ENCODE measurements around the gene AMMECR1. TPM values are rescaled to one million over a fixed set of nuclear protein-coding genes. Genes with fewer than 3 reads are reported as not detected.
"Not testable (repeated sequence)": the region's sequence is repeated elsewhere in the genome, so short reads cannot be mapped to it uniquely, and the experiment has no call there.

AMMECR1 gene
- total RNA-seq, 4 donors from 2014 or later = 1.7 to 2.5 (median 1.9) TPM

GRCh38 chrX:110156167-110156754 is 161.6 kb downstream of the AMMECR1 start:
- no peak for DNase-seq (ENCODE audit: extremely low spot score)
- no peaks in the 10 kb centered on the region for H3K9me3 ChIP-seq
- H3K36me3 ChIP-seq = no peaks in the 10 kb centered on the region
- H3K27ac ChIP-seq (replicated peaks in 1 of 4) = no peak overlapping the region
- no peak overlapping the region for H3K4me3 ChIP-seq
- peaks cover 0 to 7% (median 2%) of the 10 kb centered on the region in 4 donors for H3K4me1 ChIP-seq
- H3K27me3 ChIP-seq = no peaks in the 10 kb centered on the region
- 51% methylated on average over 6 of the region's 6 CpGs for WGBS
- no peak for TF ChIP-seq POLR2A (IDR thresholded peaks at IDR 0.05; ENCODE audit: low read depth)
- TF ChIP-seq POLR2AphosphoS5 (IDR thresholded peaks at IDR 0.05) = no peak
- TF ChIP-seq CTCF (IDR thresholded peaks at IDR 0.05) = peak; percentile 31 to 56 (median 50)
- intact Hi-C loops (cut with DNase I) = no loop called here

- Histone ChIP-seq H3K27ac (replicated peaks in 1 of 4) (no peak overlapping the region), H3K27me3 (no peaks in the 10 kb centered on the region), H3K36me3 (no peaks in the 10 kb centered on the region), H3K4me3 (no peak overlapping the region), H3K9me3 (no peaks in the 10 kb centered on the region), H3K4me1 (peaks cover 0 to 2% (median 1%) of the 10 kb centered on the region in 4 donors)
- no peak for DNase-seq (ENCODE audit: extremely low spot score)
- TF ChIP-seq POLR2A (IDR thresholded peaks at IDR 0.05; ENCODE audit: low read depth) (no peak), EP300 (IDR thresholded peaks at IDR 0.05) (no peak), POLR2AphosphoS5 (IDR thresholded peaks at IDR 0.05) (no peak), CTCF (IDR thresholded peaks at IDR 0.05) (no peak)
- intact Hi-C loops (cut with DNase I) = no loop called here
- 60% methylated on average over 1 of the region's 1 CpG for WGBS
These were observed 162.1 kb downstream of the AMMECR1 start for GRCh38 chrX:110155759-110156158.

- WGBS = 82% methylated on average over 4 of the region's 5 CpGs
- intact Hi-C loops (cut with DNase I); H3K36me3 ChIP-seq; DNase-seq (ENCODE audit: extremely low spot score); H3K9me3 ChIP-seq; H3K27ac ChIP-seq (replicated peaks in 1 of 4); H3K4me1 ChIP-seq; H3K4me3 ChIP-seq; H3K27me3 ChIP-seq: not testable (repeated sequence)
These were observed 163.6 kb downstream of the AMMECR1 start for GRCh38 chrX:110154328-110154727.

GRCh38 chrX:110153896-110154295 is 164.0 kb downstream of the AMMECR1 start:
- Histone ChIP-seq H3K4me1 (no peaks in the 10 kb centered on the region), H3K27me3 (no peaks in the 10 kb centered on the region), H3K4me3 (no peak overlapping the region), H3K9me3 (no peaks in the 10 kb centered on the region), H3K36me3 (no peaks in the 10 kb centered on the region), H3K27ac (replicated peaks in 1 of 4) (no peak overlapping the region)
- no peak for TF ChIP-seq EP300 (IDR thresholded peaks at IDR 0.05)
- no peak for DNase-seq (ENCODE audit: extremely low spot score)
- intact Hi-C loops (cut with DNase I) = no loop called here
- WGBS = 76% methylated on average over 2 of the region's 2 CpGs

- WGBS = 84% methylated on average over 2 of the region's 2 CpGs
- TF ChIP-seq POLR2AphosphoS5 (IDR thresholded peaks at IDR 0.05) (no peak), EP300 (IDR thresholded peaks at IDR 0.05) (no peak), CTCF (IDR thresholded peaks at IDR 0.05) (no peak), POLR2A (IDR thresholded peaks at IDR 0.05; ENCODE audit: low read depth) (no peak)
- intact Hi-C loops (cut with DNase I) = no loop called here
- Histone ChIP-seq H3K9me3 (no peaks in the 10 kb centered on the region), H3K36me3 (no peaks in the 10 kb centered on the region), H3K27ac (replicated peaks in 1 of 4) (no peak overlapping the region), H3K4me3 (no peak overlapping the region), H3K4me1 (no peaks in the 10 kb centered on the region), H3K27me3 (no peaks in the 10 kb centered on the region)
- no peak for DNase-seq (ENCODE audit: extremely low spot score)
These were observed 164.6 kb downstream of the AMMECR1 start for GRCh38 chrX:110153244-110153643.

- DNase-seq (ENCODE audit: extremely low spot score) = no peak
These were observed 171.4 kb downstream of the AMMECR1 start for GRCh38 chrX:110146521-110146920.

More at GRCh38 chrX:110146521-110146920, 171.4 kb downstream of the AMMECR1 start:
- intact Hi-C loops (cut with DNase I) = loop anchor here (10.0 kb wide), 1 partner anchor 232 kb away; no protein-coding TSS in a partner anchor
- H3K27me3 ChIP-seq = no peaks in the 10 kb centered on the region
- WGBS = 7% methylated on average over 2 of the region's 2 CpGs
- no peaks in the 10 kb centered on the region for H3K9me3 ChIP-seq
- H3K4me1 ChIP-seq = peaks cover 7 to 16% (median 11%) of the 10 kb centered on the region in 4 donors
- H3K4me3 ChIP-seq = no peak overlapping the region
- H3K36me3 ChIP-seq = no peaks in the 10 kb centered on the region
- no peak overlapping the region for H3K27ac ChIP-seq (replicated peaks in 1 of 4)
- no peak for TF ChIP-seq EP300 (IDR thresholded peaks at IDR 0.05)
- peak in 1 of 2 donors; percentile 5 for TF ChIP-seq POLR2AphosphoS5 (IDR thresholded peaks at IDR 0.05)
- TF ChIP-seq CTCF (IDR thresholded peaks at IDR 0.05) = peak; percentile 58 to 66 (median 64)
